PC-9 (cell line): ENCODE data around the gene BCAR1. TPM values are rescaled to one million over a fixed set of nuclear protein-coding genes. Genes with fewer than 3 reads are reported as not detected.
A peak's percentile ranks its signal among the peaks of the same experiment; 100 is the strongest.

ENCODE experiments used
- BruUV-seq: library from RNA; stranded (reverse); fragments of 400-500 nt; replicated peaks from 2 replicates; lab custom pipeline; 2021; lab: Mats Ljungman, UMichigan
- CTCF ChIA-PET: fragments of 300-600 bp; sonication (Branson Sonifier 250); formaldehyde crosslinking; loops from one replicate; lab custom pipeline; 2022; ENCODE audit warnings: antibody characterized with exemption; lab: Charles Lee
- POLR2A ChIA-PET: fragments of 300-600 bp; sonication (Branson Sonifier 250); formaldehyde crosslinking; loops from one replicate; lab custom pipeline; 2022; ENCODE audit warnings: antibody characterized with exemption; ENCODE audit not compliant: unreplicated experiment; lab: Charles Lee
- DNase-seq, 2 experiments: peaks; one replicate each; pipeline versions ENCODE4 v3.0.0 to v3.0.0-alpha.2; 2015 to 2022; ENCODE audit warnings: mixed read lengths in 1 of 2
- H2AFZ ChIP-seq: fragments of 200-600 bp; sonication (generic); 2 replicates; pipeline ENCODE4 v1.8.1; 2017; ENCODE audit warnings: antibody characterized with exemption
- H3F3A ChIP-seq: fragments of 200-600 bp; sonication (generic); 2 replicates; pipeline ENCODE4 v1.8.1; 2017; ENCODE audit warnings: antibody characterized with exemption, mild to moderate bottlenecking, low read depth; ENCODE audit not compliant: insufficient read depth
- H3K27ac ChIP-seq: fragments of 200-600 bp; sonication (generic); 2 replicates; pipeline ENCODE4 v1.6.1; 2016; ENCODE audit warnings: mixed run types
- H3K27me3 ChIP-seq: fragments of 200-600 bp; sonication (generic); 2 replicates; pipeline ENCODE4 v1.6.1; 2016; ENCODE audit warnings: low read depth, mixed run types; ENCODE audit not compliant: insufficient read depth
- H3K36me3 ChIP-seq: fragments of 200-600 bp; sonication (generic); 2 replicates; pipeline ENCODE4 v1.6.1; 2016; ENCODE audit warnings: low read depth, mixed run types
- H3K4me1 ChIP-seq: fragments of 200-600 bp; sonication (generic); replicated peaks from 2 replicates; pipeline ENCODE4 v1.6.1; 2016; ENCODE audit warnings: mixed run types; ENCODE audit not compliant: insufficient read depth
- H3K4me2 ChIP-seq: fragments of 200-600 bp; sonication (generic); 2 replicates; pipeline ENCODE4 v1.6.1; 2017; ENCODE audit warnings: mixed run types
- H3K4me3 ChIP-seq: fragments of 200-600 bp; sonication (generic); 2 replicates; pipeline ENCODE4 v1.6.1; 2016; ENCODE audit warnings: mixed run types
- H3K79me2 ChIP-seq: fragments of 200-600 bp; sonication (generic); 2 replicates; pipeline ENCODE4 v1.6.1; 2017; ENCODE audit warnings: low read depth, mixed run types
- H3K9me2 ChIP-seq: fragments of 200-600 bp; sonication (generic); 2 replicates; pipeline ENCODE4 v1.8.1; 2017; ENCODE audit warnings: mild to moderate bottlenecking; ENCODE audit not compliant: insufficient read depth
- H3K9me3 ChIP-seq: fragments of 200-600 bp; sonication (generic); 2 replicates; pipeline ENCODE4 v1.8.1; 2016; ENCODE audit warnings: low read depth; ENCODE audit not compliant: insufficient read depth
- H4K20me1 ChIP-seq: fragments of 200-600 bp; sonication (generic); 2 replicates; pipeline ENCODE4 v1.8.1; 2017; ENCODE audit not compliant: insufficient read depth
- EZH2 ChIP-seq: fragments of 200-600 bp; sonication (generic); IDR thresholded peaks from 2 replicates; pipeline ENCODE4 v1.8.0; 2017; ENCODE audit warnings: antibody characterized with exemption, low read depth
- intact Hi-C: fragments of 100-400 bp; cut with micrococcal nuclease; formaldehyde crosslinking; loops from one replicate; pipeline ENCODE4 v1.10.0; 2022; ENCODE audit not compliant: unreplicated experiment
- total RNA-seq: library from RNA; stranded (reverse); gene quantifications from 2 replicates; pipeline ENCODE4 v1.2.3, GENCODE V29; 2021
- TF ChIP-seq, protein P1 (sequence below): fragments of 200-600 bp; sonication (generic); conservative IDR thresholded peaks from 2 replicates; pipeline ENCODE4 v1.6.1; 2017; ENCODE audit warnings: mixed run types, antibody characterized with exemption, mild to moderate bottlenecking, moderate library complexity

The BCAR1 gene
- total RNA-seq, 1 experiment from 2014 or later: 53.9 TPM

DNA sequence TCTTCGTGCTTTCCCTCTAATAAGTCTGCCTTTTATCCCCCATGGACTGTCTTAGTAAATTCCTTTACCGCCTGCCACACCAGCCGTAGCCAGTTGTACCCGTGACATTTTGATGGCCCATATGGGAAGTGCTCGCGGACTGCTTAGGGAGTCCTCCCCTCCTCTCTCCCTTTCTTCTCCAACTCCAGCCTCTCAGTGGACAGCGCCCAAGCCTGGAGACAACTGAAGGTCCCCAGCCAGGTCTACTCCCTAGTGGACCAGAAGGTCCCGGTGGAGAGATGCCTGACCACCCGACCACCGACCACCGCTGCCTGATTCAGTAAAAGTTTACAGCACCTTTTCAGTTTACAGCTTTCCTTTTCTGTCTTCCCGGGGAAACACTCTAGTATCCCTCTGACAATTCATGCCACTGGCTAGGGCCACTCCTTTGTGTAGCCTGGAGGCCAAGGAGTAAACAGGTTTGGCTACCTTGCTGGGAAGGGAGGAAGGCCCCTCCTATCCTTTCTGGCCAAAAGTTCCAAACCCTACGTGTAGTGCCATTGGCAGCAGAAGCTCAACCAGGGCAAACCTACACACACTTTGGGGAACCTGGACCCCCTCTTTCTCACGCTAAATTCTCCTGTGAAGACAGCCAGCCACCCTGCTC lies 62.5 kb downstream of the BCAR1 start:
- no peaks in the 10 kb centered on the region for H3K9me3 ChIP-seq
- H3K4me1 ChIP-seq: peaks cover 24% of the 10 kb centered on the region
- no peaks in the 10 kb centered on the region for H3F3A ChIP-seq
- no peaks in the 10 kb centered on the region for H3K9me2 ChIP-seq
- no peaks in the 10 kb centered on the region for H3K79me2 ChIP-seq
- DNase-seq: peak; percentile 58 to 74
- no peak for TF ChIP-seq EZH2
- TF ChIP-seq, protein P1, sequence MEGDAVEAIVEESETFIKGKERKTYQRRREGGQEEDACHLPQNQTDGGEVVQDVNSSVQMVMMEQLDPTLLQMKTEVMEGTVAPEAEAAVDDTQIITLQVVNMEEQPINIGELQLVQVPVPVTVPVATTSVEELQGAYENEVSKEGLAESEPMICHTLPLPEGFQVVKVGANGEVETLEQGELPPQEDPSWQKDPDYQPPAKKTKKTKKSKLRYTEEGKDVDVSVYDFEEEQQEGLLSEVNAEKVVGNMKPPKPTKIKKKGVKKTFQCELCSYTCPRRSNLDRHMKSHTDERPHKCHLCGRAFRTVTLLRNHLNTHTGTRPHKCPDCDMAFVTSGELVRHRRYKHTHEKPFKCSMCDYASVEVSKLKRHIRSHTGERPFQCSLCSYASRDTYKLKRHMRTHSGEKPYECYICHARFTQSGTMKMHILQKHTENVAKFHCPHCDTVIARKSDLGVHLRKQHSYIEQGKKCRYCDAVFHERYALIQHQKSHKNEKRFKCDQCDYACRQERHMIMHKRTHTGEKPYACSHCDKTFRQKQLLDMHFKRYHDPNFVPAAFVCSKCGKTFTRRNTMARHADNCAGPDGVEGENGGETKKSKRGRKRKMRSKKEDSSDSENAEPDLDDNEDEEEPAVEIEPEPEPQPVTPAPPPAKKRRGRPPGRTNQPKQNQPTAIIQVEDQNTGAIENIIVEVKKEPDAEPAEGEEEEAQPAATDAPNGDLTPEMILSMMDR: no peak
- H3K4me3 ChIP-seq: no peak overlapping the region; the same call in 1 of the 2 replicates
- no peak overlapping the region for H3K27ac ChIP-seq
- intact Hi-C loops: loop anchor here (5.0 kb wide), 1 partner anchor 482 kb away; no protein-coding TSS in a partner anchor
- POLR2A ChIA-PET: interaction anchor here (0.6 to 0.7 kb wide), 3 partner anchors 76 to 584 kb away, joined by 3 to 5 read pairs (median 5); no protein-coding TSS in a partner anchor
- CTCF ChIA-PET: no interaction called here
- H3K36me3 ChIP-seq: no peaks in the 10 kb centered on the region
- H2AFZ ChIP-seq: no peak overlapping the region
- no TSS peak for BruUV-seq
- peak overlapping the region; percentile 60 for H3K4me2 ChIP-seq
- H4K20me1 ChIP-seq: no peaks in the 10 kb centered on the region
- H3K27me3 ChIP-seq: no peaks in the 10 kb centered on the region

DNA sequence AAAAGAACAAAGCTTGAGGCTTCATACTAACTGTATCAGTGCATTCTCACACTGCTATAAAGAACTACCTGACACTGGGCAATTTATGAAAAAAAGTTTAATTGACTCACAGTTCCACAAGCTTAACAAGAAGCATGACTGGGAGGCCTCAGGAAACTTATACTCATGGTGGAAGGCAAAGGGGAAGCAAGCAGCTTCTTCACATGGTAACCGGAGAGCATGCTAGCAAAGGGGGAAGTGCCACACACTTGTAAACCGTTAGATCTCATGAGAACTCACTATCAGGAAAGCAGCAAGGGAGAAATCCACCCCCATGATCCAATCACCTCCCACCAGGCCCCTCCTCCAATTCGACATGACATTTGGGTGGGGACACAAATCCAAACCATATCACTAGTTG lies 69.8 kb downstream of the BCAR1 start:
- Histone ChIP-seq H3F3A (no peaks in the 10 kb centered on the region), H3K9me3 (peaks cover 13% of the 10 kb centered on the region; the same call in 1 of the 2 replicates), H3K4me2 (no peak overlapping the region), H3K79me2 (no peaks in the 10 kb centered on the region), H3K27ac (no peak overlapping the region), H3K27me3 (no peaks in the 10 kb centered on the region; the same call in 1 of the 2 replicates), H4K20me1 (no peaks in the 10 kb centered on the region), H3K4me1 (no peaks in the 10 kb centered on the region), H3K9me2 (no peaks in the 10 kb centered on the region), H3K4me3 (no peak overlapping the region), H2AFZ (no peak overlapping the region), H3K36me3 (no peaks in the 10 kb centered on the region)
- ChIA-PET CTCF (no interaction called here), POLR2A (no interaction called here)
- no peak for DNase-seq
- TF ChIP-seq, protein P1: no peak
- no peak for TF ChIP-seq EZH2
- intact Hi-C loops: no loop called here
- no TSS peak for BruUV-seq

DNA sequence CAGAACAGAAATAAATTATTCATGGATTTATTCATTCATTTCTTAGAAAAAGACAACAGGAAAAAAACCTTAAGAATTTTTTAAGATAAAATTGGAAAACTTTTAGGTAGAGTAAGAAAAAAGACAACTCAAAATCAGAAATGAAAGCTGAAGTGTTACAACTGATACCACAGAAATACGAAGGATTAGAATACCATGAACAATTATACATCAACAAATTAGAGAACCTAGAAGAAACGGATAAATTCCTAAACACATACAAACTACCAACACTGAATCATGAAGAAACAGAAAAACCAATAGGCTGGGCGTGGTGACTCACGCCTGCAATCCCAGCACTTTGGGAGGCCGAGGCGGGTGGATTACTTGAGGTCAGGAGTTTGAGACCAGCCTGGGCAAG lies 72.2 kb downstream of the BCAR1 start:
- Histone ChIP-seq H3K4me2 (no peak overlapping the region), H3K36me3 (no peaks in the 10 kb centered on the region), H3K9me2 (no peaks in the 10 kb centered on the region), H4K20me1 (no peaks in the 10 kb centered on the region), H3K79me2 (no peaks in the 10 kb centered on the region), H3K27me3 (no peaks in the 10 kb centered on the region; the same call in 1 of the 2 replicates), H3F3A (no peaks in the 10 kb centered on the region), H3K4me1 (no peaks in the 10 kb centered on the region), H3K9me3 (peaks cover 25% of the 10 kb centered on the region; the same call in 1 of the 2 replicates), H3K27ac (no peak overlapping the region), H2AFZ (no peak overlapping the region), H3K4me3 (no peak overlapping the region)
- DNase-seq: no peak
- intact Hi-C loops: no loop called here
- BruUV-seq: no TSS peak
- TF ChIP-seq EZH2: no peak
- TF ChIP-seq, protein P1: no peak
- ChIA-PET CTCF (no interaction called here), POLR2A (no interaction called here)

Other genes starting within 250 kb of the BCAR1 start
- 1.1 and 1.3 TPM in 2 replicates for gene LDHD, start 134.8 kb downstream of the BCAR1 start, total RNA-seq
- gene ZFP1, start 103.1 kb downstream of the BCAR1 start, total RNA-seq: 10.9 and 16.9 TPM in 2 replicates
- gene CTRB2, start 44.5 kb downstream of the BCAR1 start, total RNA-seq: not detected in 2 replicates
- not detected in 2 replicates for gene CTRB1, start 32.6 kb downstream of the BCAR1 start, total RNA-seq
- gene CFDP1, start 181.9 kb upstream of the BCAR1 start, total RNA-seq: 52.6 and 55.6 TPM in 2 replicates
- 31.4 and 31.7 TPM in 2 replicates for gene TMEM170A, start 213.1 kb upstream of the BCAR1 start, total RNA-seq
- gene CHST6, start 243.8 kb upstream of the BCAR1 start, total RNA-seq: 4.8 and 6.8 TPM in 2 replicates